Activated CD8-positive, alpha-beta memory T cell treated with anti-CD3 and anti-CD28 coated beads for 36 hours (primary cell): ENCODE results near the gene GFM1. TPM values are rescaled to one million over a fixed set of nuclear protein-coding genes. Genes with fewer than 3 reads are reported as not detected.
"Not testable (repeated sequence)": the region's sequence is repeated elsewhere in the genome, so short reads cannot be mapped to it uniquely, and the experiment has no call there.

ENCODE experiments used
- CTCF ChIA-PET: fragments of 350-600 bp; sonication (Branson Sonifier 250); formaldehyde crosslinking; loops from one replicate; lab custom pipeline; 2021; ENCODE audit warnings: antibody characterized with exemption; lab: Charles Lee
- POLR2A ChIA-PET: fragments of 350-600 bp; sonication (Branson Sonifier 250); formaldehyde crosslinking; loops from one replicate; lab custom pipeline; 2021; ENCODE audit warnings: antibody characterized with exemption; lab: Charles Lee
- total RNA-seq, 2 experiments: library from RNA; stranded (reverse); gene quantifications; one replicate each; pipeline ENCODE4 v1.2.3, GENCODE V29; 2021

Gene GFM1
- total RNA-seq, 2 experiments from 2014 or later, result 87.6 to 88.5 TPM

- ChIA-PET CTCF (interaction anchor here (1.2 kb wide), 1 partner anchor 9 kb away, joined by 3 read pairs; no protein-coding TSS in a partner anchor), POLR2A (no interaction called here)
Observed at GRCh38 chr3:158668506-158668905, 24.2 kb downstream of the GFM1 start.

- ChIA-PET CTCF (interaction anchor here (0.6 to 2.8 kb wide), 3 partner anchors 13 to 40 kb away, joined by 3 to 9 read pairs (median 4); no protein-coding TSS in a partner anchor), POLR2A (no interaction called here)
Observed at GRCh38 chr3:158671821-158672214, 27.5 kb downstream of the GFM1 start.

- ChIA-PET CTCF (interaction anchor here (0.6 to 2.8 kb wide), 3 partner anchors 13 to 39 kb away, joined by 3 to 9 read pairs (median 4); no protein-coding TSS in a partner anchor), POLR2A (no interaction called here)
Observed at GRCh38 chr3:158672215-158673176, 28.2 kb downstream of the GFM1 start, which contains the start of gene LXN. TSS of gene LXN (minus strand) at chr3:158672648. CDS start at chr3:158672478, 170 bp downstream.

- POLR2A ChIA-PET, result no interaction called here
- CTCF ChIA-PET, result interaction anchor here (1.2 kb wide), 1 partner anchor 113 kb away, joined by 3 read pairs; no protein-coding TSS in a partner anchor
Observed at GRCh38 chr3:158678687-158679086, 34.4 kb downstream of the GFM1 start.

GRCh38 chr3:158679547-158680000, 35.2 kb downstream of the GFM1 start:
- CTCF ChIA-PET, result interaction anchor here (0.7 to 1.2 kb wide), 2 partner anchors 77 to 112 kb away, joined by 3 to 4 read pairs; no protein-coding TSS in a partner anchor
- POLR2A ChIA-PET, result no interaction called here

GRCh38 chr3:158680861-158681260, 36.5 kb downstream of the GFM1 start:
- CTCF ChIA-PET, result no interaction called here
- POLR2A ChIA-PET, result no interaction called here

- ChIA-PET CTCF (interaction anchor here (0.5 kb wide), 1 partner anchor 38 kb away, joined by 4 read pairs; no protein-coding TSS in a partner anchor), POLR2A (no interaction called here)
Observed at GRCh38 chr3:158683230-158683962, 39.1 kb downstream of the GFM1 start.

- POLR2A ChIA-PET, result no interaction called here
- CTCF ChIA-PET, result no interaction called here
Observed at GRCh38 chr3:158685159-158685558, 40.8 kb downstream of the GFM1 start.

GRCh38 chr3:158693866-158694456, 49.6 kb downstream of the GFM1 start:
- POLR2A ChIA-PET, CTCF ChIA-PET: not testable (repeated sequence)

GRCh38 chr3:158696618-158697017, 52.3 kb downstream of the GFM1 start:
- POLR2A ChIA-PET, result no interaction called here
- CTCF ChIA-PET, result interaction anchor here (1.1 kb wide), 1 partner anchor 26 kb away, joined by 3 read pairs; no protein-coding TSS in a partner anchor

GRCh38 chr3:158700559-158700958, 56.2 kb downstream of the GFM1 start:
- ChIA-PET POLR2A (no interaction called here), CTCF (no interaction called here)

GRCh38 chr3:158701420-158702065, 57.2 kb downstream of the GFM1 start:
- ChIA-PET POLR2A (no interaction called here), CTCF (interaction anchor here (0.9 kb wide), 1 partner anchor 22 kb away, joined by 3 read pairs; no protein-coding TSS in a partner anchor)

- POLR2A ChIA-PET, result no interaction called here
- CTCF ChIA-PET, result no interaction called here
Observed at GRCh38 chr3:158702815-158703481, 58.6 kb downstream of the GFM1 start.

GRCh38 chr3:158703566-158703965, 59.2 kb downstream of the GFM1 start:
- POLR2A ChIA-PET, result no interaction called here
- CTCF ChIA-PET, result interaction anchor here (0.6 to 0.7 kb wide), 2 partner anchors 24 to 1388 kb away, joined by 4 to 5 read pairs; no protein-coding TSS in a partner anchor

GRCh38 chr3:158709666-158710083, 65.3 kb downstream of the GFM1 start:
- ChIA-PET CTCF (no interaction called here), POLR2A (no interaction called here)

GRCh38 chr3:158710601-158711000, 66.3 kb downstream of the GFM1 start:
- CTCF ChIA-PET, result interaction anchor here (0.7 kb wide), 1 partner anchor 1225 kb away, joined by 3 read pairs; no protein-coding TSS in a partner anchor
- POLR2A ChIA-PET, result no interaction called here

- POLR2A ChIA-PET, result no interaction called here
Observed at GRCh38 chr3:158711886-158712285, 67.6 kb downstream of the GFM1 start.

GRCh38 chr3:158712443-158712842, 68.1 kb downstream of the GFM1 start:
- ChIA-PET POLR2A (no interaction called here), CTCF (no interaction called here)

More at GRCh38 chr3:158711886-158712285, 67.6 kb downstream of the GFM1 start:
- CTCF ChIA-PET, result interaction anchor here (0.7 kb wide), 1 partner anchor 40 kb away, joined by 4 read pairs; the partner anchor contains the start of gene LXN
